ENCODE data around the gene KIF18B.
A peak's percentile ranks its signal among the peaks of the same experiment; 100 is the strongest.

Gene KIF18B

DNA sequence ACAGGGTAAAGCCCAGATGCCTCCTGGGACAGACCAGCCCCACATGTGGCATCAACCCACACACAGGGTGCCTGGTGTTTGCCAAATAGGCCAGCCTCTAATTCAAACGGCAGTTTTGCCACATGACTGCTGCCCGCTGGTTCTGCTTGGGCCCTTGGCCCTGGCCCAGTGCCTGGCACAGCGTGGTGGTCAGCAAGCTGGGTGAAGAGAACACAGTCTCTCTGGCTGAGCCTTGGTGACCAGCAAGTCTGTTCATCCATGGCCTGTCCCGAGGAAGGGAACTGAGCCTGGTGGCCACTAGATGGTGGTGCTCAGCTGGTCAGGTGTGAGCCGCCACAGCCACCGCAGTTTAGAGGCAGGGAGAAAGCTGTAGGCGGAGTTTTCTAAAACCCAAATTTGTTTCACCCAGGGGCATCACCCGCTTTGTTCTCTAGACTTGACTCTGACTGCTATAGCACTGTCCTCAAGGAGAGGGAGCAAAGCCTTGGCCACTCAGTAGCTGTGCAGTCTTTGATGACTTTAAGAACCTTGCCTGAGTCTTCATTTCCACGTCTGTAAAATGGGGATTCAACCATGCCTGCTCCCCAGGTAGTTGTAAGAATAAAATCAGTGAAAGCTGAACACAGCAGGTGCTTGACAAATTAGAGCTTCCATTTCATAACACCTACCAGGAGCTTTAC lies 27.5 kb downstream of the KIF18B start:
- TF ChIP-seq, protein P1, sequence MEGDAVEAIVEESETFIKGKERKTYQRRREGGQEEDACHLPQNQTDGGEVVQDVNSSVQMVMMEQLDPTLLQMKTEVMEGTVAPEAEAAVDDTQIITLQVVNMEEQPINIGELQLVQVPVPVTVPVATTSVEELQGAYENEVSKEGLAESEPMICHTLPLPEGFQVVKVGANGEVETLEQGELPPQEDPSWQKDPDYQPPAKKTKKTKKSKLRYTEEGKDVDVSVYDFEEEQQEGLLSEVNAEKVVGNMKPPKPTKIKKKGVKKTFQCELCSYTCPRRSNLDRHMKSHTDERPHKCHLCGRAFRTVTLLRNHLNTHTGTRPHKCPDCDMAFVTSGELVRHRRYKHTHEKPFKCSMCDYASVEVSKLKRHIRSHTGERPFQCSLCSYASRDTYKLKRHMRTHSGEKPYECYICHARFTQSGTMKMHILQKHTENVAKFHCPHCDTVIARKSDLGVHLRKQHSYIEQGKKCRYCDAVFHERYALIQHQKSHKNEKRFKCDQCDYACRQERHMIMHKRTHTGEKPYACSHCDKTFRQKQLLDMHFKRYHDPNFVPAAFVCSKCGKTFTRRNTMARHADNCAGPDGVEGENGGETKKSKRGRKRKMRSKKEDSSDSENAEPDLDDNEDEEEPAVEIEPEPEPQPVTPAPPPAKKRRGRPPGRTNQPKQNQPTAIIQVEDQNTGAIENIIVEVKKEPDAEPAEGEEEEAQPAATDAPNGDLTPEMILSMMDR (IDR thresholded peaks at IDR 0.05; ENCODE audit: borderline replicate concordance, control extremely low read depth, extremely low read depth, insufficient read depth, missing control alignments) = peak; percentile 94
- DNase-seq (ENCODE audit: low spot score) = peak; percentile 92
- in situ Hi-C loops (cut with MboI; ENCODE audit: low sequenced_read_pairs, unreplicated experiment) = loop anchor here (10.0 kb wide), 2 partner anchors 105 to 185 kb away; no protein-coding TSS in a partner anchor

DNA sequence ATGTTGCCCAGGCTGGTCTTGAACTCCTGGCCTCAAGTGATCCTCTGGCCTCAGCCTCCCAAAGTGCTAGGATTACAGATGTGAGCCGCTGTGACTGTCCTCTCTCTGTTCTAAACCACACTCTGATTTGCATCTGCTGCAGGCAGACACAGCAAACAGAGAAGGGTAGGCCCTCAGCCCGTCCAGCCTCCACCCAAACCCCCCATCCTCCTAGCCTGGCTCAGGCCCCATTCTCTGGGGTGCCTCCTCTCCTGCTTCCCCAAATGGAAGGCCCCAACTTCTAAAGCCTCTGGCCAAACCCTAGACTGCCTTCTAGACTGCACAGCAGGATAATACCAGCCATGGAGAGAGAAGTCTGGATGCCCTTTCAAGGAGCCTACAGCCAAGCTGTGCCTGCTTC lies 28.2 kb downstream of the KIF18B start:
- TF ChIP-seq, protein P1 (IDR thresholded peaks at IDR 0.05; ENCODE audit: borderline replicate concordance, control extremely low read depth, extremely low read depth, insufficient read depth, missing control alignments) = no peak
- DNase-seq (ENCODE audit: low spot score) = no peak
- in situ Hi-C loops (cut with MboI; ENCODE audit: low sequenced_read_pairs, unreplicated experiment) = loop anchor here (10.0 kb wide), 1 partner anchor 185 kb away; no protein-coding TSS in a partner anchor

DNA sequence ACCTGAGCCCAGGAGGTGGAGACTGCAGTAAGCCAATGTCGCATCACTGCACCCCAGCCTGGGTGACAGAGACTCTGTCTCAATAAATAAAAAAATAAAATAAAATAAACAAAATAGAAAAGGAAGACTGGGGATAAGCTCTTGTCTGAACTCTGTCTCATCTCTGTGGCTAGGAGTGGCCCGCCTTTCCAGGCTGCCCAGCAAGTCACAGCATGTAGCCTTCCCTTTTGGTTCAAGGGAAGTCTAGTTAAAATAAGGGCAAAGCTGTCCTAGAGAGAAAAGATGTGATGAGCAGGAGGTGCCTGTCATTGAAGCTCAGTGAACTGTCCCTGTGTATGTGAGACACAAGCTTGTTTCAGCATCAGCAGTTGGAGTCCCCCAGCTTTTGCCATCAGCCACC lies 29.6 kb downstream of the KIF18B start:
- TF ChIP-seq, protein P1 (IDR thresholded peaks at IDR 0.05; ENCODE audit: borderline replicate concordance, control extremely low read depth, extremely low read depth, insufficient read depth, missing control alignments) = no peak
- DNase-seq (ENCODE audit: low spot score) = no peak
- in situ Hi-C loops (cut with MboI; ENCODE audit: low sequenced_read_pairs, unreplicated experiment) = loop anchor here (10.0 kb wide), 1 partner anchor 187 kb away; no protein-coding TSS in a partner anchor

DNA sequence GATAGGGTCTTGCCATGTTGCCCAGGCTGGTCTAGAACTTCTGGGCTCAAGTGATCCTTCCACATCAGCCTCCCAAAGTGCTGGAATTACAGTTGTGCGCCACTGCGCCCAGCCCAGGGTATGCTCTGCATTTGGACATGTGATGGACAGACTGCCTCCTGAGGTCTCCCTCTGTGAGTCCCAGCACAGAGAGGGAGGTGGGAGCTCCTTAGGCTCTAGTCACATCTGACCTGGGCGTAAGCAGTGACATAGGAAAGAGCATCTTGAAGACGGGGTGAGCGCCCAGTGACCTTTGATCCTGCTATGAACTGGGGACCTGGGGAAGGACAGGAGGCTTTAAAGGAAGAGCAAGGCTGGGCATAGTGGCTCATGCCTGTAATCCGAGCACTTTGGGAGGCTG lies 30.1 kb downstream of the KIF18B start:
- TF ChIP-seq, protein P1 (IDR thresholded peaks at IDR 0.05; ENCODE audit: borderline replicate concordance, control extremely low read depth, extremely low read depth, insufficient read depth, missing control alignments) = no peak
- in situ Hi-C loops (cut with MboI; ENCODE audit: low sequenced_read_pairs, unreplicated experiment) = loop anchor here (10.0 kb wide), 1 partner anchor 187 kb away; no protein-coding TSS in a partner anchor
- DNase-seq (ENCODE audit: low spot score) = no peak

DNA sequence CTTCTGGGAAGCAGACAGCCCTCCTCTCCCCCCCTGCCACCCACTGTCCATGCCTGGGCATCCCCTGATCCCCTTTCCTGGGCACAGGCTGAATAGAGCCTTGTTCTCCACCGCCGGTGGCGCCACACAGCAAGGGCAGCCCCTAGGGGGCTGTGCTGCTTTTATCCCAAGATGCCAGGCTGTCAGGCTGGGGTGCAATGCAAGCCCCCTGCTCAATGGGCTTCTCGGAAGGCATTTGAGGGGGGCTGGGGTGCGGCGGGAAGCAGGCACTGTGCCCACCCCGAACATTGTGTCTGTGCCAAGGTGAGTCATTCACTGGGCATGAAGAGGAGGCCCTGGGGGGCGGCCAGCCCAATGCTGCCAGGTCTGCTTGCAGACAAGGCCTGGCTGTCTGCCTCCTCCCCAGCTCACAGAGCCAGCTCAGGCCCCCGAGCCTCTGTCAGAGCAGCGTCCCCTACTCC lies 30.8 kb downstream of the KIF18B start:
- in situ Hi-C loops (cut with MboI; ENCODE audit: low sequenced_read_pairs, unreplicated experiment) = loop anchor here (10.0 kb wide), 1 partner anchor 188 kb away; no protein-coding TSS in a partner anchor
- TF ChIP-seq, protein P1 (IDR thresholded peaks at IDR 0.05; ENCODE audit: borderline replicate concordance, control extremely low read depth, extremely low read depth, insufficient read depth, missing control alignments) = no peak
- DNase-seq (ENCODE audit: low spot score) = no peak

DNA sequence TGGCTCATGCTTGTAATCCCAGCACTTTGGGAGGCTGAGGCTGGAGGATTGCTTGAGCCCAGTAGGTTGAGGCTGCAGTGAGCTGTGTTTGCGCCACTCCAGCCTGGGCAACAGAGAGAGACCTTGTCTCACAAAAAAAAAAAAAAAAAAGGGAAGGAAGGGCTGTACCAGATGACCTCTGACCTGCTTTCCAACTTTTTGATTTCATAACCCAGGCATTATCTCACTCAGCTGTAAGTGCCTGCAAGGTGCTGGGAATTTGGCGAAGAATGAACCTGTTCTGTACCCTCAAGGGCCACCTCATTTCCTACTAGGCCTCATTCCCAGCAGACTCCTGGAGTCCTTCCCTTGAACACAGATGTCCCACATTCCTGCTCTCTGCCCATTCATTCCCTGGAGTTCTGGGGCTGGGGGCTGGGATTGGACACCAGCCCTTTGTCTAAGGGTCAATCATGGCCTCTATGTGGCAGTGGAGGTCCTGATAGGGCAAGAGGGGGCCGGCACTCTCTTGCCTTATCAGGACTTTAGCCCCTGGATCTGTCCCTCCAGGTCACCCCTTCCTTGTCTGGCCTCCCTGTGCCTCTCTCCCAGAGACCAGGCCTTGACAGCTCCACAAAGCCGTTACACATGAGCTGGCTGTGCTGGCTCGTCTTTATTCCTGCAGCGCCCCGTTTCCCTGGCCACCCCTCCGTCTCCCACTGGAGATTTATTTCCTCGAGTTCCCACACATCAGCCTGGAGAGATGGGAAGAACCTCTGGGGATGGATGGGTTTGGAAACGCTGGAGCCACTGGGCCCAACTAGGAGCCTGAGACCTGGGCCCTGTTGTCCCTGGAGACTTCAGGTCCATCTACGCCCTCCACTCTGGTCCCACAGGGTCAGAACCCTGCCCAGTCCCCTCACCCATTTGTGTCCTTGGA lies 31.5 kb downstream of the KIF18B start:
- no peak for DNase-seq (ENCODE audit: low spot score)
- TF ChIP-seq, protein P1 (IDR thresholded peaks at IDR 0.05; ENCODE audit: borderline replicate concordance, control extremely low read depth, extremely low read depth, insufficient read depth, missing control alignments) = no peak
- in situ Hi-C loops (cut with MboI; ENCODE audit: low sequenced_read_pairs, unreplicated experiment) = loop anchor here (10.0 kb wide), 1 partner anchor 189 kb away; no protein-coding TSS in a partner anchor
